K562 (cell line): ENCODE data around the gene PCNX3. TPM values are rescaled to one million over a fixed set of nuclear protein-coding genes. Genes with fewer than 3 reads are reported as not detected.

Experiments used
- ARID2 ChIP-seq: fragments of 450-650 bp; IDR thresholded peaks from 2 replicates; pipeline ENCODE4 v1.6.1; 2017; ENCODE audit warnings: antibody characterized with exemption, mild to moderate bottlenecking
- FOXA1 ChIP-seq: fragments of 450-650 bp; IDR thresholded peaks from 2 replicates; pipeline ENCODE4 v1.6.1; 2016; ENCODE audit warnings: mild to moderate bottlenecking, borderline replicate concordance
- HCFC1 ChIP-seq: IDR thresholded peaks from 2 replicates; pipeline ENCODE4 v1.6.1; 2012; ENCODE audit warnings: low read depth, low read length, improper control_type of control experiment
- MCM7 ChIP-seq, 2 experiments: fragments of 450-650 bp; IDR thresholded peaks; 2 replicates each; pipeline ENCODE4 v1.6.1; 2016 to 2018
- NFYB ChIP-seq: IDR thresholded peaks from 2 replicates; pipeline ENCODE4 v1.6.1; 2011; ENCODE audit warnings: mild to moderate bottlenecking, moderate library complexity; ENCODE audit not compliant: insufficient read length; ENCODE audit errors: extremely low read depth
- PHF20 ChIP-seq: fragments of 450-650 bp; IDR thresholded peaks from 2 replicates; pipeline ENCODE4 v1.6.1; 2018; ENCODE audit not compliant: partially characterized antibody
- TRIM28 ChIP-seq: fragments of 450-650 bp; IDR thresholded peaks from 2 replicates; pipeline ENCODE4 v1.6.1; 2017
- ZBTB11 ChIP-seq, 3 experiments: fragments of 200-800 bp in 1 of 3; fragments of 250-450 bp in 1 of 3; fragments of 450-650 bp in 1 of 3; sonication (Bioruptor Pico) in 1 of 3; sonication (Bioruptor generic) in 1 of 3; formaldehyde crosslinking in 1 of 3; IDR thresholded peaks; 2 replicates each; pipeline versions ENCODE4 v1.6.1 to v1.8.0; 2016 to 2022; ENCODE audit warnings: mild to moderate bottlenecking in 2 of 3, missing genetic modification characterization in 2 of 3, missing compliant biosample characterization in 1 of 3, moderate library complexity in 1 of 3
- ZNF239 ChIP-seq: fragments of 250-450 bp; sonication (Bioruptor Pico); IDR thresholded peaks from 2 replicates; pipeline ENCODE4 v1.4.0; 2020; ENCODE audit warnings: mild to moderate bottlenecking
- polyA plus RNA-seq, 8 experiments: library from polyadenylated mRNA; depleted of rRNA in 4 of 8; stranded (reverse) in 5 of 8; unstranded in 3 of 8; fragments of >200 nt; fragmentation: Nextera tagmentation in 2 of 8; fragmentation: Illumina TruSeq in 1 of 8; extraction: Ambion mirVana in 2 of 8; extraction: Trizol in 1 of 8; gene quantifications; 2 replicates each; pipeline versions ENCODE4 v1.2.1 to v1.2.3, GENCODE V29; 2011 to 2014; ENCODE audit warnings: inconsistent platforms in 1 of 8, missing spikeins in 1 of 8
- total RNA-seq, 7 experiments: library from RNA; depleted of rRNA in 6 of 7; stranded (reverse); fragments of >200 nt in 6 of 7; fragmentation: Illumina TruSeq in 2 of 7; extraction: Trizol in 2 of 7; gene quantifications; 2 replicates each; pipeline versions ENCODE4 v1.2.1 to v1.2.3, GENCODE V29; 2011 to 2021; ENCODE audit warnings: low replicate concordance in 1 of 7
- TF ChIP-seq, protein P1 (sequence below): fragments of 450-650 bp; IDR thresholded peaks from 2 replicates; pipeline ENCODE4 v1.6.1; 2016; ENCODE audit warnings: mild to moderate bottlenecking, moderate library complexity
- TF ChIP-seq, protein P2 (sequence below): fragments of 250-450 bp; sonication (Bioruptor Pico); IDR thresholded peaks from 2 replicates; pipeline ENCODE4 v1.4.0; 2020; ENCODE audit warnings: mild to moderate bottlenecking, moderate library complexity

PCNX3 gene
- total and polyA plus RNA-seq, 9 of the 15 experiments (the other 6 are each of a cell fraction or from before 2014, with no cell fraction given), result 0.11 to 47.8 (median 12.8) TPM

DNA sequence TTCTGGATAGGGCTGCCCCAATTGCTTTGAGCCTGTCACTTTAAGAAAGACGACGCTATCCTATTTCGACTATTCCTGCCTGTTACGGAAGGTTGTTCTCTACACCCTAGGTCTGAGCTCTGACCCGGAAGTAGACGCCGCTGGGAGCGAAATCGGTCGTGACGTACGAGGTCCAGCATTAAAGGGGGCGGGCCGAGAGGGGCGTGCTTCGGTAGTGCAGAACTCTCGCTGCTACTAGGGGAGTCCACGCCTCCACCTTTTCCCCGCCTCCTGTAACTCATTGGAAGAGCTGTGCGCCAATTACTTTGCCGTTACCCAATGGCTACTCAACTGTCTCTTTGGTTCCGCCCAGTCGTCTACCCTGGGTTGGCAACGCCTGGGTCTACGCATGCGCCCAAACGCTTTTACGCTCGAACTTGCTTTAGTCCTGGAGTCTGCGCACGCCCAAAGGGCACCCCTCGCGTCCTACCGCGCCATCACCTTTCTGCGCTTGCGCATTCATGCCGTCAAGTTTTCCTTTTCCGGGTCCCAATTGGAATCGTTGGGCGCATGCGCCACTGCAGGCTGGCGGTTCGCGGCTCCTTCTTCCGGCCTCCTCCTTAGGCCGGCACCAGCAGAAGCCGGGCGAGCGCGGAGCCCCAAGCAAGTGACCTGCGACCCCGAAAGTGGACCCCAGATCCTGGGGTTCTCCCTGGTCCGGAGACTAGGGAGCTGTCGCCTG lies at the start of gene PCNX3 (continued):
- TF ChIP-seq, protein P1, sequence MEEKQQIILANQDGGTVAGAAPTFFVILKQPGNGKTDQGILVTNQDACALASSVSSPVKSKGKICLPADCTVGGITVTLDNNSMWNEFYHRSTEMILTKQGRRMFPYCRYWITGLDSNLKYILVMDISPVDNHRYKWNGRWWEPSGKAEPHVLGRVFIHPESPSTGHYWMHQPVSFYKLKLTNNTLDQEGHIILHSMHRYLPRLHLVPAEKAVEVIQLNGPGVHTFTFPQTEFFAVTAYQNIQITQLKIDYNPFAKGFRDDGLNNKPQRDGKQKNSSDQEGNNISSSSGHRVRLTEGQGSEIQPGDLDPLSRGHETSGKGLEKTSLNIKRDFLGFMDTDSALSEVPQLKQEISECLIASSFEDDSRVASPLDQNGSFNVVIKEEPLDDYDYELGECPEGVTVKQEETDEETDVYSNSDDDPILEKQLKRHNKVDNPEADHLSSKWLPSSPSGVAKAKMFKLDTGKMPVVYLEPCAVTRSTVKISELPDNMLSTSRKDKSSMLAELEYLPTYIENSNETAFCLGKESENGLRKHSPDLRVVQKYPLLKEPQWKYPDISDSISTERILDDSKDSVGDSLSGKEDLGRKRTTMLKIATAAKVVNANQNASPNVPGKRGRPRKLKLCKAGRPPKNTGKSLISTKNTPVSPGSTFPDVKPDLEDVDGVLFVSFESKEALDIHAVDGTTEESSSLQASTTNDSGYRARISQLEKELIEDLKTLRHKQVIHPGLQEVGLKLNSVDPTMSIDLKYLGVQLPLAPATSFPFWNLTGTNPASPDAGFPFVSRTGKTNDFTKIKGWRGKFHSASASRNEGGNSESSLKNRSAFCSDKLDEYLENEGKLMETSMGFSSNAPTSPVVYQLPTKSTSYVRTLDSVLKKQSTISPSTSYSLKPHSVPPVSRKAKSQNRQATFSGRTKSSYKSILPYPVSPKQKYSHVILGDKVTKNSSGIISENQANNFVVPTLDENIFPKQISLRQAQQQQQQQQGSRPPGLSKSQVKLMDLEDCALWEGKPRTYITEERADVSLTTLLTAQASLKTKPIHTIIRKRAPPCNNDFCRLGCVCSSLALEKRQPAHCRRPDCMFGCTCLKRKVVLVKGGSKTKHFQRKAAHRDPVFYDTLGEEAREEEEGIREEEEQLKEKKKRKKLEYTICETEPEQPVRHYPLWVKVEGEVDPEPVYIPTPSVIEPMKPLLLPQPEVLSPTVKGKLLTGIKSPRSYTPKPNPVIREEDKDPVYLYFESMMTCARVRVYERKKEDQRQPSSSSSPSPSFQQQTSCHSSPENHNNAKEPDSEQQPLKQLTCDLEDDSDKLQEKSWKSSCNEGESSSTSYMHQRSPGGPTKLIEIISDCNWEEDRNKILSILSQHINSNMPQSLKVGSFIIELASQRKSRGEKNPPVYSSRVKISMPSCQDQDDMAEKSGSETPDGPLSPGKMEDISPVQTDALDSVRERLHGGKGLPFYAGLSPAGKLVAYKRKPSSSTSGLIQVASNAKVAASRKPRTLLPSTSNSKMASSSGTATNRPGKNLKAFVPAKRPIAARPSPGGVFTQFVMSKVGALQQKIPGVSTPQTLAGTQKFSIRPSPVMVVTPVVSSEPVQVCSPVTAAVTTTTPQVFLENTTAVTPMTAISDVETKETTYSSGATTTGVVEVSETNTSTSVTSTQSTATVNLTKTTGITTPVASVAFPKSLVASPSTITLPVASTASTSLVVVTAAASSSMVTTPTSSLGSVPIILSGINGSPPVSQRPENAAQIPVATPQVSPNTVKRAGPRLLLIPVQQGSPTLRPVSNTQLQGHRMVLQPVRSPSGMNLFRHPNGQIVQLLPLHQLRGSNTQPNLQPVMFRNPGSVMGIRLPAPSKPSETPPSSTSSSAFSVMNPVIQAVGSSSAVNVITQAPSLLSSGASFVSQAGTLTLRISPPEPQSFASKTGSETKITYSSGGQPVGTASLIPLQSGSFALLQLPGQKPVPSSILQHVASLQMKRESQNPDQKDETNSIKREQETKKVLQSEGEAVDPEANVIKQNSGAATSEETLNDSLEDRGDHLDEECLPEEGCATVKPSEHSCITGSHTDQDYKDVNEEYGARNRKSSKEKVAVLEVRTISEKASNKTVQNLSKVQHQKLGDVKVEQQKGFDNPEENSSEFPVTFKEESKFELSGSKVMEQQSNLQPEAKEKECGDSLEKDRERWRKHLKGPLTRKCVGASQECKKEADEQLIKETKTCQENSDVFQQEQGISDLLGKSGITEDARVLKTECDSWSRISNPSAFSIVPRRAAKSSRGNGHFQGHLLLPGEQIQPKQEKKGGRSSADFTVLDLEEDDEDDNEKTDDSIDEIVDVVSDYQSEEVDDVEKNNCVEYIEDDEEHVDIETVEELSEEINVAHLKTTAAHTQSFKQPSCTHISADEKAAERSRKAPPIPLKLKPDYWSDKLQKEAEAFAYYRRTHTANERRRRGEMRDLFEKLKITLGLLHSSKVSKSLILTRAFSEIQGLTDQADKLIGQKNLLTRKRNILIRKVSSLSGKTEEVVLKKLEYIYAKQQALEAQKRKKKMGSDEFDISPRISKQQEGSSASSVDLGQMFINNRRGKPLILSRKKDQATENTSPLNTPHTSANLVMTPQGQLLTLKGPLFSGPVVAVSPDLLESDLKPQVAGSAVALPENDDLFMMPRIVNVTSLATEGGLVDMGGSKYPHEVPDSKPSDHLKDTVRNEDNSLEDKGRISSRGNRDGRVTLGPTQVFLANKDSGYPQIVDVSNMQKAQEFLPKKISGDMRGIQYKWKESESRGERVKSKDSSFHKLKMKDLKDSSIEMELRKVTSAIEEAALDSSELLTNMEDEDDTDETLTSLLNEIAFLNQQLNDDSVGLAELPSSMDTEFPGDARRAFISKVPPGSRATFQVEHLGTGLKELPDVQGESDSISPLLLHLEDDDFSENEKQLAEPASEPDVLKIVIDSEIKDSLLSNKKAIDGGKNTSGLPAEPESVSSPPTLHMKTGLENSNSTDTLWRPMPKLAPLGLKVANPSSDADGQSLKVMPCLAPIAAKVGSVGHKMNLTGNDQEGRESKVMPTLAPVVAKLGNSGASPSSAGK, result no peak
- TF ChIP-seq ZNF239, result no peak
- peak; percentile 99 for TF ChIP-seq NFYB
- TF ChIP-seq, protein P2, sequence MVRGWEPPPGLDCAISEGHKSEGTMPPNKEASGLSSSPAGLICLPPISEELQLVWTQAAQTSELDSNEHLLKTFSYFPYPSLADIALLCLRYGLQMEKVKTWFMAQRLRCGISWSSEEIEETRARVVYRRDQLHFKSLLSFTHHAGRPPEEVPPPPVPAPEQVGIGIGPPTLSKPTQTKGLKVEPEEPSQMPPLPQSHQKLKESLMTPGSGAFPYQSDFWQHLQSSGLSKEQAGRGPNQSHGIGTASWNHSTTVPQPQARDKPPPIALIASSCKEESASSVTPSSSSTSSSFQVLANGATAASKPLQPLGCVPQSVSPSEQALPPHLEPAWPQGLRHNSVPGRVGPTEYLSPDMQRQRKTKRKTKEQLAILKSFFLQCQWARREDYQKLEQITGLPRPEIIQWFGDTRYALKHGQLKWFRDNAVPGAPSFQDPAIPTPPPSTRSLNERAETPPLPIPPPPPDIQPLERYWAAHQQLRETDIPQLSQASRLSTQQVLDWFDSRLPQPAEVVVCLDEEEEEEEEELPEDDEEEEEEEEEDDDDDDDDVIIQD (CRISPR knock-in tag), result no peak
- no peak for TF ChIP-seq PHF20
- TF ChIP-seq HCFC1, result peak; percentile 88
- TF ChIP-seq ARID2, result no peak
- peak in 1 of 3 experiments; percentile 79; a peak in 1 of 6 replicates for TF ChIP-seq ZBTB11 (CRISPR knock-in tag; IDR thresholded peaks at IDR 0.05)
- no peak for TF ChIP-seq FOXA1
- TF ChIP-seq MCM7 (IDR thresholded peaks at IDR 0.05), result no peak
- TF ChIP-seq TRIM28, result no peak
